Measurements from ENCODE around the gene SLC25A26. TPM values are rescaled to one million over a fixed set of nuclear protein-coding genes. Genes with fewer than 3 reads are reported as not detected.

Gene SLC25A26
- total RNA-seq, 2 donors from 2014 or later, result 17.1 to 17.8 TPM

- intact Hi-C loops (cut with DNase I), result no loop called here
- H3K9ac ChIP-seq (ENCODE audit: low read depth in 2 of 2, low read length in 2 of 2), result no peak overlapping the region
These were observed 124.2 kb downstream of the SLC25A26 start for GRCh38 chr3:66344848-66345578.

DNA sequence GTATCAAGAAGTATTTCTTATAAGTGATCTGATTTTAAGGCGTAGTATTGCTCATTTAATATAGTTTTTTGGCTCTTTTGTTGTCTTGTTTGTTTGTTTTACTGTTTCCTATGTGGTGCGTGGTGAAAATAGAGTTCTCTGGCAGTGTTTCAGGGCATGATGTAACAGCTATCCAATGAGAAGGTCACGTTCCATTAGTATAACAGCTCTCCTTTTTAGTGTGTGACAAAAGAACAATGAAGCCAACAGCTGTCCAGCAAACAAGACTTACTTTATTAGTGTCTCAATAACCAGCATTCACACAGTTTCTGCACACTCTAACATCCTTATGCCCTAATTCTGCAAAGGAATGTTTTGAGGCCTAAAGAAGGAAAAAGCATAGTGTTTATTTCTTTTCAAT, 127.9 kb downstream of the SLC25A26 start:
- Histone ChIP-seq H3K27ac (no peak overlapping the region), H3K27me3 (no peaks in the 10 kb centered on the region), H3K4me1 (no peaks in the 10 kb centered on the region), H3K9me3 (no peaks in the 10 kb centered on the region), H3K9ac (ENCODE audit: low read depth in 2 of 2, low read length in 2 of 2) (no peak overlapping the region), H3K36me3 (no peaks in the 10 kb centered on the region), H3K4me3 (no peak overlapping the region)
- no peak for TF ChIP-seq CTCF (IDR thresholded peaks at IDR 0.05)
- DNase-seq, result no peak
- intact Hi-C loops (cut with DNase I), result no loop called here

More at GRCh38 chr3:66344848-66345578, 124.2 kb downstream of the SLC25A26 start:
- Histone ChIP-seq H3K27me3 (no peaks in the 10 kb centered on the region), H3K9me3 (no peaks in the 10 kb centered on the region), H3K4me3 (no peak overlapping the region), H3K27ac (peak overlapping the region; percentile 24), H3K4me1 (no peaks in the 10 kb centered on the region), H3K36me3 (no peaks in the 10 kb centered on the region)
- no peak for TF ChIP-seq CTCF (IDR thresholded peaks at IDR 0.05)
- peak; percentile 34 for DNase-seq

DNA sequence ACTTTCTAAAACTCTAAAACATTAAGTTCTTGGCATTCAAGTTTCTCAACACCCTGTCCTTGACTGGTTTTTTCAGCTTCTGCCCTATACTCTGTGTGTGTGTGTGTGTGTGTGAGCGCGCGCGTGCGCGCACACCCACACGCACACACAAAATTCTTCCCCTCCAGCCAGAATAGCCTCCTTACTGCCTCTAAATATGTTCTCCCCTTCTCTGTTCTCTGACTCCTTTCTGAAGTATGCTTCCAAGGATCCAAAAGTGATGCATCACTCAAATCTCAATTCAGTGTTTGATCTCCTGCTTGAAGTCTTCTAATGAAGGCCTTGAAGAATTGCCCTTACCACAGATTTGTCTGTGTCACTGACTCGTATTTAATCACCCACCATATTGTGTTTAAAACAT, 129.8 kb downstream of the SLC25A26 start:
- no peak overlapping the region for H3K4me3 ChIP-seq
- no peak for TF ChIP-seq CTCF (IDR thresholded peaks at IDR 0.05)
- no peaks in the 10 kb centered on the region for H3K9me3 ChIP-seq
- intact Hi-C loops (cut with DNase I), result no loop called here
- no peak overlapping the region for H3K9ac ChIP-seq (ENCODE audit: low read depth in 2 of 2, low read length in 2 of 2)
- H3K4me1 ChIP-seq, result no peaks in the 10 kb centered on the region
- DNase-seq, result no peak
- no peaks in the 10 kb centered on the region for H3K36me3 ChIP-seq
- no peaks in the 10 kb centered on the region for H3K27me3 ChIP-seq
- no peak overlapping the region for H3K27ac ChIP-seq

DNA sequence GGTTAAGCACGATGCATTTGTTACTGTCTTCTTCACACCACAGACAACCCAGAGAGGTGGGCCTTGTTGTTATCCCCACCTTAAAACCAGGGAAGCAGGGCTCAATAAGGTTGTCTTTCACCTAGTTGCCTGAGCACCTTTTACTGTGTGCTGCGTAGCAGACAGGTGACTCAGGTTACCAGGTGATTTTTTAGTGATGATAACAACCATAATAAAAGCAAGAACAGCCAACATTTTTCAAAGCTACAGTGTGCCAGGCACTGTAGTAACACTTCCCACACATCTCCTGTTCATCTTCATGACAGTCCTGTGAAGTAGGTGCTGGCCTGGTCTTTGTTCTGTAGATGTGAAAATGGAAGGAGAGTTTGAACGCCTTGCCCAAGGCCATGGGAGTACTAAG, 132.2 kb downstream of the SLC25A26 start:
- no peaks in the 10 kb centered on the region for H3K4me1 ChIP-seq
- DNase-seq, result no peak
- H3K27ac ChIP-seq, result no peak overlapping the region
- no peaks in the 10 kb centered on the region for H3K9me3 ChIP-seq
- H3K27me3 ChIP-seq, result no peaks in the 10 kb centered on the region
- no peaks in the 10 kb centered on the region for H3K36me3 ChIP-seq
- no peak for TF ChIP-seq CTCF (IDR thresholded peaks at IDR 0.05)
- H3K4me3 ChIP-seq, result no peak overlapping the region
- intact Hi-C loops (cut with DNase I), result no loop called here
- H3K9ac ChIP-seq (ENCODE audit: low read depth in 2 of 2, low read length in 2 of 2), result no peak overlapping the region

DNA sequence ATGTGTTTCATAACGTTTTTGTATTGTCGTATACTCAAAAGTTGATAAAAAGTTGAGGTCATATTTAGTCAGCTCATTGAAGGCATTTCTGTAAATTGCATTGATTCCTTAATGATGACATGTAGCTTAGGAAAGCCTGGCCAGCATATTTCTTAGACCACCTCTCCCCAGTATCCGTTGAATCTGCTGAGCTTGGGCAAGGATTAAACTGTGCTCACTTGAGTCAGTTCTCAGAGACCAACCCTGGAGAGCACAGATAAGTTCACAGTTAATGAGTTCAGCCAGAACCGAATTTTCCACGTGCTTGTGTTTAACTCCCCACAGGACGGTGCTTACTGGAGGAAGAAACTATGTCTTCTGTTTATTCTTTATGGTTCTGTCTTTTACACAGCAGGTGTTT, 132.7 kb downstream of the SLC25A26 start:
- H3K9me3 ChIP-seq, result no peaks in the 10 kb centered on the region
- H3K27ac ChIP-seq, result no peak overlapping the region
- no peak for DNase-seq
- no peaks in the 10 kb centered on the region for H3K36me3 ChIP-seq
- H3K4me3 ChIP-seq, result no peak overlapping the region
- no peak overlapping the region for H3K9ac ChIP-seq (ENCODE audit: low read depth in 2 of 2, low read length in 2 of 2)
- TF ChIP-seq CTCF (IDR thresholded peaks at IDR 0.05), result no peak
- no peaks in the 10 kb centered on the region for H3K27me3 ChIP-seq
- intact Hi-C loops (cut with DNase I), result no loop called here
- H3K4me1 ChIP-seq, result no peaks in the 10 kb centered on the region

Data from colonic mucosa (tissue), 4 donors.